GM21390 (cell line): ENCODE measurements around the gene HOXB7.

ENCODE experiments used
- ATAC-seq: cut with Tn5 transposase; IDR thresholded peaks from one replicate; pipeline ENCODE4 v1.9.1; 2021; ENCODE audit not compliant: unreplicated experiment

HOXB7 gene

DNA sequence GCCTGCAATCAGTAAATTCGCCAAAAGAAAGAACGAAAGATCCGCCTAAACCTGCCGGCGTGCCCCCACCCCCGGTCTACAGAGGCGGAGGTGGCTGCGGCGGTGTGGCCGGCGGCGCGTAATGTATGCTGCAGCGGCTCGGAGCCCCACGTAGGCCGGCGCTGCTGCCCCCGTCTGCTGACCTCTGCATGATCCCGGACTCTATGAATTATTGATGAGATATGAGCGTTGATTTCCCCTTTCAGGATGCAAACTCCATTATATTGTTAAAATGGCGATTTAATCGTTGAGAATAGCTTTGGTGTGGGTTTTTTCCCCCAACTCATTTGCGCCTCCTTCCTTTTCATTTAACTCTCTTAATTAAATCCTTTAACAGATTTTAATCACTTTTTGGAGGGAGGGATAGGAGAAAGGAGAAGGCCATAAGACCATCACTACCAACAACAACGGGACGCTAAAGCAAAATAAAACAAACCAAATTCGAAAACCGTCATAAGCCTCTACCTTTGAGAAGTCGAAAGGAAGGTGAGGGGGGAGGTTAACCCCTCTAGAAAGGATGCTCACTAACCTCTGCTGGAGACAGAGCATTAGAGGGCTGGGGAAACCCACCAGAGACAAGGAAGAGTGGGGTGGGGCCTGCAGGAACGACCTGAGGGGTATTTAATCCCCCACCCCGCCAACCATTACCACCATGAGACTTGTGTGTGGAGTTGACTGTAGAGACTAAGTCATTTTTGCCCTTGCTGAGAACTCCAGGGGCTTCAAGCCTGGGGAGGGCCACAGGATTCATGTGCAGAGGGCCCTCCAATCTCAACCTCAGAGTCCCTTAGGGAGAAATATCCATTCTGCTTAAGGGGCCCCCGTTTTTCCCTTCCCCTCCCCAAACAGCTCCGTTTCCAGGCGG lies 24.2 kb downstream of the HOXB7 start:
- no peak for ATAC-seq

DNA sequence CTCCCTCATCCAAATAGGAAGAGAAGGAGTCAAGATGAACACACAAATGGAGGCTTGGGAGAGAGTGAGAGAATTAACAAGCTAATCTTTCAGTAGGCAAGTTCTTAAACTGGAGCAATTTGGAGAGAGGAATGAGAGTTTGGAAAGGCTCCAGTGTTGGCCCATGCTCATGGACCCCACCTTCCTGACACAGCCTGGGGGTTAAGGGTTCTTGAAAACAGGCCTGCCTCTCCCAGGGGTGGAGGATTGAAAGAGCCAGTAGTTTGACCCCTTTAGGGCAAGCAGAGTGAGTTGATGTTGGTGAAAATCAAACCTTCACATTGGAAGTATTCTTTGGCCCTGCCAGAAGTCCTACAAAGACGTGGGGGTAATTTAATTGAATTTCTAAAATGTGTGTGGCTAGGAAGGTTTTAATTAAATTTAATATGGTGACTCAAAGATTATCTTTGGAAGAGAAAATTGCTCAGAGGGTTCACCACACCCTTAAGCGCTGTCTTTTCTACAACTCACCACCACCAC lies 26.5 kb downstream of the HOXB7 start:
- no peak for ATAC-seq

DNA sequence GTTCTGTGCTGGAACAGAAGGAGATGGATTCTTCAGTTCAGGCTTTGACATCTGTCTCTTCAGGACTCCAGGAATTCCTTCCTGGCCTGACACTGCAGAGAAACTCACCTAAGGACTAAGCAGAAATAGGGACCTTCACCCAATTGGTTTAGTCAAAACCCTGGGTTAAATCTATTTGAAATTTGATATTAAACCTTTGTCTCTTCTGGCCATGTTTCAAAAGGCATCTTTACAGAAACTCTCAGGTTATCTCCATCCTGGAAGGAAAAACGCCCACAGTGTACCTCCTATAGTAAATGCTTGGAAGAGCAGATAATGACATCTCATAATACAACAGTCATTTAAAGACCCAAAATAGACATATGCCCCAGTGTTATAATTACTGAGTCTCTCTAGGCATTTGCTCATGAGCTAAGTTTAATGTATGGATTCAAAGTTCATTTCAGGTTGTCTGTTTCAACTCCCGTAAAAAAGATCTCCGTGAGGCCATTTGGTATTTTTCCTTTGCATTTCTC lies 27.1 kb downstream of the HOXB7 start:
- ATAC-seq, result no peak

DNA sequence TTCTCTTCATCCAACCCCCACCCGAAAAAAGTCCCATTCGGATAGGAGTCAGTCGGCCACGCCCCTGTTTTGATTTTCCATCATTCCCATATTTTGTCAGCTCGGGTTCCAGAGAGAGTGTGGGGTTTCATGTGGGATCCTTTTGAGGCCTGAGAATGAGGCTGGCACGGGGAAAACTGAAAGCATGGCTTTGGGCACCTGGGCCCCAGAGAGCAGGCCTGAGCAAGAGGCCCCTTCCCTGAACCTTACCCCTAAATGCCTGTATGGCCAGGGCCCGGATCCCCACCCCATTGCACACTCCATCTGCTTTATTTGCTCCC lies 28.1 kb downstream of the HOXB7 start:
- ATAC-seq, result no peak

DNA sequence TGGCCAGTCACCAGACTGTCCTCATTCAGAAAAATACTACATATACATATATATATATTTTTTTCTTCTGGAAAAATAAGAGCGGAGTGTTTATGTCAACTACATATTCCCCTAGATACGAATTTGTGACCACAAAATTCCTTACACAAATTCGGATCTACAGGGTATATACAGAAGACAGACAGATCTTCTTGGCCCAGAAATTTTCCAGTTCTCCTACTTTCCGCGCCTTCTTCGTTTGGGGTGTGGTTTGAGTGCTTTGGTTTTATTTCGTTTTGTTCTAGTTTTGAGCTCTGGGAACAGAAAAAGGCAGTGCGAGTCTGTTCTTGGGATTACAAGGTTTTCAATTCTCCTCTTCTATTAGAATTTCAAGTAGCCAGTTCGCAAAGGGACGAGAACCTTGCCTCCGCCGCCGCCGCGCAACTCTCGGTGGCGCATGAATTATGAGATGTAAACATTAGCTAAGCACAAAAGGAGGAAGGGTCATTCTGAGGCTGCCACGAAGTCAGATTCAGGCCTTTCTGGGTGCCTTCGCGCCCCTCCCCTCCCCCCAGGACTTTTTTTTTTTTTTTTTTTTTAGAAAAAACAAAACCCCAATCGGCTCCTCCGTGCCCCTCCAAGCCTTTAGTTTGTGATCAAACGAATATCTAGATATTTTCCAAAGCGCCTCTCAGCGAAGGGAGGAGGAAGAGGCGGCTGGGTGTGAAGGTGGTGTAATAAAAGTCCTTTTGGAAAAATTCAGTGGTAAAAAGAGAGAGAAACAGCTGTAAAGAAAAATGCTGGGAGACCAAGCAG lies 30.9 kb downstream of the HOXB7 start:
- ATAC-seq, result no peak

DNA sequence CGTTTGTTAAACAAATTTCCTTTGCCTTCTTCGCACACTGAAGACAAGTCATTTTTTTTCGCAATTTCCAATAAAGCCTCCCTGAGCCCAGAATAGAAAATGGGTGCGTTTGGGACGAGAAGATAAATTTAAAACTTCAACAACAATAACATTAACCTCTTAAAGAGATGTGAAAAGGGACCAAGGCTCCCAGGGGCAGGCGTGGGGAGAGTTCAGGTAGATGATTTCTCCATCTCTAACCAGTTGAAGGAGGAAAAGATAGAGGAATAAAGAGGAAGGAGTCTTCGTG lies 31.4 kb downstream of the HOXB7 start:
- no peak for ATAC-seq

DNA sequence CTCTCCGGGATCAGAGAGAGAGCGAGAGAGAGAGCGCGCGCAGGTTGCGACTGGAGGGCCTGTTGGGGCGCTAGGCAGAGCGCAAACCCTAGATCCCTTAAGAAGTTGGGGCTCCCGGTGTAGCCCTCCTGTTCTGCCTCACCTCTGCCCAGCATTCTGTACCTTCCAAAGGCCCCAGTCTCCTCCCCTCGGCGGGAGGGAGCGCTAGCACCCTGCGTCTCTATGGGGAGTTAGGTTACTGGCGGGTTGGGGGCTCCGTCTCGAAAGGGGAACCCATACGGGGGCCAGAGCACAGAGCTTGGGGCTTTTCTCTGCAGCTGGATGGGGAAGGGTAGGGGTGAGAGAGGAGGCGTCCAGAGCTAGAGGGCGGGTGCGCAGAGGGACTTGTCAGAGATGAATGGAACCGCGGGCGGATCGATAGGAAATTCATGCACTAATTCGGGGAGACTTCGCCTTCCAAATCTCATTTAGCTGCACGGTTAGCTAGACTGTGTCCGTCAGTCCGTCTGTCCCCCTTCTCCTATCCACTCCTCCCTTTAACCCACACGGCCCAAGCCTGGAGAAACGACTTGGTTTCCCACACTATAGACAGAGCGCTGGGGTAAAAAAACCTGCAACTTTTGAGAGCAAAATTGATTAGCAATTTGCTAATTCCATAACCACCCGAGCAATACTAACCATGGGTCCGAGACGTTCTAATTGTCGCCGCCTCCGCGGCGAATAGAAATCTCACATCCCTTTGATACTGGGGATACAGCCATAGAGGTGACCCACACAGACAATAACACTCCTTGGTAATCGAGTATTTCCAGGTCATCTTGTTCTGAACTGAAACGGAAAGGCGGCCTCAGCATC lies 32.0 kb downstream of the HOXB7 start:
- ATAC-seq, result peak; percentile 33

DNA sequence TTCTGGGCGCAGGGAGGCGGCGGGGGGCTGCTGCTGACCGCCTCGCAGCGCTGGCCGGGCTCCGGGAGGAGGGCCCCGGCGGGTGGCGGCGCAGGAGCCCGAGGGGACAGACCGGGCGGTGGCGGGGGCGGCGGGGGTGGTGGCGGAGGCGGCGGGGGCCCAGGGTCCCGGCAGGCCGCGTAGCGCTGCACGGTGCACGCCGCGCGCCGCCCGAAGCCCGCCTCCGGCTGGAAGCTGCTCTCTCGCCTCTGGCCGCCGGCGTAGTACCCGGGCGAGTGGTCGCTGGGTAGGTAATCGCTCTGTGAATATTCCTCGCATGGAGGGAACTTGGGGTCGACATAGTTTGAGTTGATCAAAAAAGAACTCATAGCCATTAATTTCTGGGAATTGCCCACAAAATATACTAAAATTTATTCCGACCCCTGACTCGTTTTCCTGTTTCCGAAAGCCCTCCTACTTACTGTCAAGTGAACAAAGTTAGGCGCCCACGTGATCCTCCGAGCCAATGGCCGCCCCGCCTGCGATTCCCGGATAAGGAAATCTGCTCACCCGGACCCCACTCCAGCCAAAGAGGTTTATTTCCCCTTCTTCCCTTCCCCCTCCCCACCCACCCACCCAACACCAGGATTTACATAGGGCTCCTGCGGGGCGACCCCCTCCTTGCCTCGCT lies 32.7 kb downstream of the HOXB7 start, which contains the start of gene HOXB4:
TSS of gene HOXB4 (minus strand) at position 405 of the 670 bp plus-strand sequence. CDS start at position 374, 31 bp downstream.
- peak; percentile 41 for ATAC-seq

DNA sequence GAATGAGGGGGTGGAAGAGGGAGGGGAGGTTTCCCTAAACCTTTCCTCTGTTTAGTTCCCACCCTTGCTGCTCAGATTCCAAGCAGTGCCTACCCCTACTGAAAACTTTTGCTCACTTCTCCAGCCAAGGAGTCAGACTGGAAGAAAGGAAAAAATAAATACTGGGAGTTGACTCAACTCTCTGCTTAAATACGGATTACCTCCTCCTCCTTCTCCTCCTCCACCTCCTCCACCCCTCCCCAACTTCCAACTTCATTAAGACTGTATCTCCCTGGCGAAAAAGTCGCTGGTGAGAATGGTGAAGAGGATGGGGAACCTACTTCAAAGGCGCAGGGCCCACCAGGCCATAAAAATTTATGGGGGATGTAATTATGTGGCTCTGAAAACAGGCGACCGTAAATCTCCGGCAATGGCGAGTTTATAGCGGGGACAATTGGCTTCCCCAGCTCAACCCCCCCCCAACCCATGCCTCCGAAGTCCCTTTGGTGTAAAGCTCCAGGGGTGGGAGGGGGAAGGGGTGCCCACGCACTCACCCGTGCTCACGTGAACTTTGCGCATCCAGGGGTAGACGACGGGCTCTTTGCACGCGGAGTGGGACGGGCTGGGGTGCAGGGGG lies 33.4 kb downstream of the HOXB7 start:
- ATAC-seq, result no peak

DNA sequence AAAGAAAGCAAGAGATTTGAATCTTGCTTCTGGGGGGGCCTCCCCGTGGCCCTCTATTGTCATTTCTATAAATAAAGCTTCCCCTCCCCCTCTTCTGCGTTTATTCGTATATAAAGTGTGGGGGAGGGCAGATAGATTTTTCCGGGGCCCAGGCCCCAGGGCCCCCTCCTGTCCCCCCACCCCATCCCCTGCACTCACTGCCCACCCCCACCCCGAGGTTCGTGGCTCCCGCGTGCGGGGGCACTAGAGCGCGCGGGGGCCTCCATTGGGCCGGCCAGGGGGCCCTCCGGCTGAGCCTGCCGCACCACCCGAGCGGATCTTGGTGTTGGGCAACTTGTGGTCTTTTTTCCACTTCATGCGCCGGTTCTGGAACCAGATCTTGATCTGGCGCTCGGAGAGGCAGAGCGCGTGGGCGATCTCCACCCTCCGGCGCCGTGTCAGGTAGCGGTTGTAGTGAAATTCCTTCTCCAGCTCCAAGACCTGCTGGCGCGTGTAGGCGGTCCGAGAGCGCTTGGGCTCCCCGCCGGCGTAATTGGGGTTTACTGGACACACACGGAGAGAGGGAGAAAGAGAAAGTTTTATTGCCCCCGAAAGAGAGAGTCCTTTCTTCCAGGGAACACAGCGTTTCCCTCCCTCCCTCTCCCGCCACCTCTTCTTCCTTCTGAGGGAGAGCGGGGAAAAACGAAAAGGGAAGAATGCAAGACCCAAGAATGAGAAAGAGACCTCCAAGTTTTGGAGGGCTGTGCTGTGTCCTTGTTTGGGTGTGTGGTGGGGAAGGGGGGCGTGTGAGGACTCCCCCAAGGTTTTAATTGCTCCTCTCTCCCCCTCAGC lies 34.1 kb downstream of the HOXB7 start:
- ATAC-seq, result no peak

DNA sequence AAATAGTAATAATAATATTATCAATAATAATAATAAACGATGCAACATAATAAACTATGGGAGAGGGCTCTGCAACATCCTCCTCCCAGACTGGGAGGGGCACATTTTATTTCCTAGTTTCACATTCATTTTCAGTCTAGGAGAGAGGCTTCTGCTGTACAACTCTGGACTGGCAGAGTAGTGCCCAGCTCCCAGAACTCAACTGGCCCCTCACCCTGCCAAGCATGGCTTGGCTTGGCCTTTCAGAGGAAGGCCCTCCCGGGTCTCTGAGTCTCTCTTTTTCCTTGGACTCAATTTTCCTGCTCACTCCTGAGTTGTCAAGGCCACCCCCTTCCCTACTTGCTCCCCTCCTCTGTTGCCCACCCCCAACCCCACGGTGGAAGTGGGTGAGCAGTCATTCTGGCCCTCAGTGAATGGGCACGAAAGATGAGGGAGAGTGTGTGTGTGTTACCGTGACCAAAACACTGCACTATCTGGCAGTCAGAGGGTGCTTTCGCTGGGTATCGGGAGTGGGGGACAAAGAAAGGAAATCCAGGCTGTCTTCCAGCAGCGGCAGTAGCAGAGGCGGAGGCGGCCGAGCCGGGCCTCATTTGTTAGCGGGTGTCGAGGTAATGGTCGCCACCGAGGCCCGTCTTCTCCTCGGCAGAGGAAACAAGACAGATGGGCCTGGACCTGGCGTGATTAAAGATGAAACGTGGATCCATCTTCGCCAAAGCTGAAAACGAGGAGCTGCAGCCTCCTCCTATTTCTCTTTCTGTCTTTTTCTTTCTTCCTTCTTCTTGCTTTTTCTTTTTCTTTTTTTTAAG lies 34.9 kb downstream of the HOXB7 start:
- ATAC-seq, result no peak

DNA sequence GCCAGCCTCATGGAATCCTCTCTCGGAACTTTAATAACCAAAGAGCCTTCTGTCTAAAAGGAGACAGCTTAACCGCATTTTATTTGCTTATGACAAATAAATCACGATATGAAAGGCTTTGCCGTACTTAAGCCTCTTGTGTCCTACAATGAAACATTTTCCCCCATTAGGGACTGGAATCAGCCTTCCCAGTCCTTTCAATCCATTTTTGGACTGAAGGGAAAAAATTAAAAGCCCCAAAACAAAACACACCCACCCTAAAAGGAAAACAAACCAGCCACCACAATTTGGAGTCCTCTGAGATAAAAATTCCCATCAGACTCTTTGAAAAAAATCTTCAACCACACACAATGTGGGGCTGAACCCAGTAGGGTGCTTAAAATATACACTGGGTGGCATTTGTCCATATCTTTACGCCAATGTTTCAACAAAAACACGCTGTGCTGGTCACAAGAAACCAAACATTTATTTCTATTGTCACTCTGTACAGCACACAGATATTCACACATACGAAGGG lies 35.7 kb downstream of the HOXB7 start:
- ATAC-seq, result no peak

DNA sequence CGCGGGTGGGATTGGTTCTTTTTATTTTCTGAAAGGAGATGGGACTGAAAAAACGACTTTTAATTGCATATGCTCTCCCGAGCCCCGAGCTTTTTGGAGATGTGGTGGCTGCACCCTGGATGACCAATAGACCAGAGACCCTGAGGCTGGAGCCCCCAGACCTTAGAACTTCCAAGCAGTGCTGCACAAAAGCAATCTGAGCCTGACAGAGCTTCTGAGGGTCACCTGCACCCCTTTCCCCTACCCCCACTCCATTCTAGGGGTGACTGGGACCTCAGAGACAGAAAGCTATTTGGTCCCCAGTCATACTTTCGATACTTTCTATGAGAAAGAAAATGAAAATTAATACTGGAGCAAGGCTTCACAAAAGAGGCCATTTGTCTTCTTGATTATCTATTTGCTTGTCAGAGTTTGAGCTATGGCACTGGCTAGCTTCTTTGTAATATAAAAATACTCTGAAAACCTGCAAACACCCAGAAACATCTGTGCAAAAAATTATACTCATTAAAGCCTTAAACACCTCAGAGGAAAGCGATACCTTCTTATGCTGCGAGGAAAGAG lies 36.2 kb downstream of the HOXB7 start:
- ATAC-seq, result no peak

DNA sequence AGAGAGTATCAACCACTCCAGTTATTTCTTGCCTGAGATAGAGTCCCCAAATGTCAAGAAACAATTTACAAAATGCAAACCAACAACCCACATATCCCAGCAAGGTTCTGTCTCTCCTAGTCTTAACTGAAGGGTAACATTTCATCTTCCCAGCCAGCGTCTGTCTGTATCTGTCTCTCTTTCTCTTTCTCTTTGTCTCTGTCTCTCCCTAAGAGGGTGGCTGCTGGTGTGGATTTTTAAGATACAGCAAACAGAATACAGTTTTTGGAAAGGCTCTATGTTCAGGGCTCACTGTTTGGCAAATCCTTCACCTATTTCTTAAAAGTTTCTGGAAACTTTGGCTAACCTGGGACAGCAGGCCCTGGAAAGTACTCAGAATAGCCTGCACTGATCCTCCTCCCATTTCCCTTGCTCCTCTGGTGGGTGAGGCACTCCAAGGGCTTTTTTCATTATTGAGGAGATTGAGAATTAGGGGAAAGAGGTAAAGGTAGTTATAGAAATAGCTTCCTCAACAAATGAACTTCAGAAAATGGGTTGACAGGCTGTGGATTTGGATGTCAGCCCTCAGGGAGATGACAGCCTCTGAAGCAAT lies 38.9 kb downstream of the HOXB7 start:
- ATAC-seq, result no peak

DNA sequence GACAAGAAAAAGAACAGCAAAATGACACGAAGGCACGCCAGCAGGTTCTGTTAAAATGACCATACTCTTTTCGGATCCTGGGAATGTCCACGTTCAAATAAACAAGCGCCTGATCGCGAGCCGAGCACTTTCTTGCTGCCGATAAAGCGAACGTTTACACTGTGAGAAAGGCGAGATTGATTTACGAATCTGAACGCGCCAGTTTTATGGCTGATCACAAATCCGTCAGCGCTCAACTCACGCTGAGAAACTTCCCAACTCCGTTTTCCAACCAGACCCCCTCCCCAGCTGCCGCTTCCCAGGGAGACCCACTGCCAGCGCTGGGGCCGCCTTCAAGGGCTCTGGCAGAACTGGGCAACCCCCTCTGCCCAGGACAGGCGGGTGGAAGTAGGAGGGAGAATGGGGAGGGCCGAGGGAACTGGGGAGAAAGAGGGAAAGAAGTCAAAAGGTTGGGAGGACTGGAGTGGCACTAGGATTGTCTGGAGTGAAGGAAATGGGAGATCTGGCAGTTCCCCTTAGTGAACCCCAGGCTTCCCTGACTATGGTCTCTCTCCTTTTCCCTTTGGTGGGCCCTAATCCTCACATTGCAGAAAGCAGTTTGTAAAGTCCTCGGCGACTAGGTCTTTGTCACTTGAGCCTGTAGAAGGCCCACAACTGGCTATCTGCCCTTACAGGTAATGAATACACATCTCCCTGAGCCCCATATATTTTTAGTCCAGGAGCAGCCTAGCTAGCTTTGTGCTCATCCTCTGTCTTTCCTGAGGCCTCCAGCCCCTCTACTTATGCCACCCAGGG lies 39.6 kb downstream of the HOXB7 start:
- ATAC-seq, result no peak

DNA sequence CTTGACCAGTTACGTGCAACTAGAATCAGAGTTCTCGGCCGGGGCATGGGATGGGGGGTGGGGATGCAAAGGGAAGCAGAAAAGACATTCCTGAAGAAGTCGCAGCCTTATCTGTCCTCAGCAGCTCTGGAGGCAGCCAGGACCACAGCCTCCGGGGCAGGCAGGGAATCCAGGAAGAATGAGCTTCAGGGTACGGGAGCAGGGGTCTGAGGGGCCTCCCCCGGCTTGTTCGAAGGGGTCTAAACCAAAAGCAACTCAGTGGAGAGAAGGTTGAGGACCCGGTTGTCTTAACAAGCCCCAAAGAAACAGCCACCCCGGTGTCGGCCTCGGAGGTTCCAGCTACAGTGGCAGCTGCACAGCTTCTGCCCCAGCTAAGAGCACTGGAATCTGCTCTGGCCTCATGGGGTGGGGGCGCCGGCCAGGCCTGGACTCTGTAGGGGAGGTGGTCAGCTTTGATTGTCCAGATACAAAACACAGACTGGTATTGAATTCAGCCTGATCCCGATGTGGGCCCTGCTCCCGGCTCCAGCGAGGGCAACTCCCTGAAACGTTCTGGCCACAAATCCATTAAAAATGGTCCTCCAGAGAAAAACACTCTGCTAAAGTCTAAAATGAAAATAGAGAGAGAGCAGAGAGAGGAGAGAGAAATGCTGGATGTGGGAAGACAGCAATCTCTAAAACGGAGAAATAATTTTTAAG lies 40.3 kb downstream of the HOXB7 start:
- ATAC-seq, result no peak
